A549 (cell line): Measurements from ENCODE around the gene CRYBA4.

Source experiments
- BHLHE40 ChIP-seq: IDR thresholded peaks from 2 replicates; pipeline ENCODE4 v1.6.1; 2012; ENCODE audit warnings: low read depth, low read length, inconsistent platforms
- CHD2 ChIP-seq: fragments of 150-350 bp; IDR thresholded peaks from 2 replicates; pipeline ENCODE4 v1.6.1; 2014; ENCODE audit warnings: low read length; ENCODE audit not compliant: partially characterized antibody
- CTCF ChIP-seq: fragments of >200 bp; sonication (Bioruptor Twin); formaldehyde crosslinking; IDR thresholded peaks from 3 replicates; pipeline ENCODE4 v1.5.1; 2016
- HDAC2 ChIP-seq: fragments of 200-600 bp; sonication (generic); IDR thresholded peaks from 2 replicates; pipeline ENCODE4 v1.6.1; 2016
- POLR2A ChIP-seq: IDR thresholded peaks from 2 replicates; pipeline ENCODE4 v1.6.1; 2012; ENCODE audit warnings: mild to moderate bottlenecking, low read length

- TF ChIP-seq CTCF (no peak), HDAC2 (no peak), POLR2A (no peak), BHLHE40 (no peak), CHD2 (no peak)
These were observed 47.6 kb upstream of the CRYBA4 start for GRCh38 chr22:26574001-26574723.
